H1 (cell line): Measurements from ENCODE around the gene MOCS3. TPM values are rescaled to one million over a fixed set of nuclear protein-coding genes. Genes with fewer than 3 reads are reported as not detected.

Experiments
- ATF2 ChIP-seq: IDR thresholded peaks from 2 replicates; pipeline ENCODE4 v1.6.1; 2012; ENCODE audit warnings: low read length, inconsistent platforms
- BCL11A ChIP-seq, 2 experiments: IDR thresholded peaks; one replicate each; pipeline ENCODE4 v1.6.1; 2011; ENCODE audit warnings: low read depth in 2 of 2, low read length in 2 of 2, mild to moderate bottlenecking in 2 of 2
- CTBP2 ChIP-seq: IDR thresholded peaks from 2 replicates; pipeline ENCODE4 v1.7.0; 2011; ENCODE audit warnings: borderline replicate concordance, mild to moderate bottlenecking, moderate library complexity, mixed read lengths, low read length; ENCODE audit not compliant: insufficient read depth, insufficient read length
- GTF2F1 ChIP-seq: IDR thresholded peaks from 2 replicates; pipeline ENCODE4 v1.6.1; 2012; ENCODE audit warnings: low read depth, low read length, improper control_type of control experiment, borderline replicate concordance
- KDM1A ChIP-seq: fragments of 200-600, 300-600 bp; sonication (generic); IDR thresholded peaks from 2 replicates; pipeline ENCODE4 v1.7.1; 2016; ENCODE audit warnings: mild to moderate bottlenecking, low read length, borderline replicate concordance
- NANOG ChIP-seq: IDR thresholded peaks from 2 replicates; pipeline ENCODE4 v1.6.1; 2011; ENCODE audit warnings: low read length, low read depth, mild to moderate bottlenecking, inconsistent platforms; ENCODE audit not compliant: insufficient read depth, poor library complexity, severe bottlenecking
- polyA plus RNA-seq, 7 experiments: library from polyadenylated mRNA; depleted of rRNA in 3 of 7; stranded (reverse) in 5 of 7; unstranded in 2 of 7; fragments of >200 nt in 5 of 7; fragments of 200-250 nt in 2 of 7; gene quantifications; 1 replicate in 5 of 7; 2 replicates in 1 of 7; 4 replicates in 1 of 7; pipeline versions ENCODE4 v1.2.1 to v1.2.3, GENCODE V29; 2011 to 2013; ENCODE audit warnings: missing spikeins in 2 of 7, mixed read lengths in 2 of 7
- total RNA-seq: library from RNA; stranded (reverse); fragmentation: NEBNext Ultra II Directional; extraction: Animal tissue kit (Norgen Biotek cat#: 25700); gene quantifications from 2 replicates; pipeline ENCODE4 v1.2.1, GENCODE V29; 2021

MOCS3 gene
- total and polyA plus RNA-seq, 2 of the 8 experiments (the other 6 are each of a cell fraction or from before 2014, with no cell fraction given): 6.2 to 6.3 TPM

GRCh38 chr20:50953821-50954220 is 4.8 kb upstream of the MOCS3 start (continued):
- TF ChIP-seq ATF2: no peak
- no peak for TF ChIP-seq CTBP2
- no peak for TF ChIP-seq GTF2F1
- TF ChIP-seq BCL11A (IDR thresholded peaks at IDR 0.05; ENCODE audit: low read depth in 2 of 2, low read length in 2 of 2): no peak
- TF ChIP-seq KDM1A: no peak
- TF ChIP-seq NANOG: no peak
